Stimulated activated naive CD8-positive, alpha-beta T cell treated with anti-CD3 and anti-CD28 coated beads, Interleukin-15, Interleukin-2, amounts not matched to agents 100 U/mL and 50 U/mL, for 24 hours (primary cell): ENCODE data around the gene RBP3.
A peak's percentile ranks its signal among the peaks of the same experiment; 100 is the strongest.

ENCODE experiments used
- ATAC-seq: fragments of 150-1000 bp; cut with Tn5 transposase; one replicate; pipeline ENCODE4 v1.10.0; 2021
- DNase-seq: peaks from one replicate; pipeline ENCODE4 v3.0.0; 2021

Gene RBP3

GRCh38 chr10:47359101-47359500 is 10.9 kb downstream of the RBP3 start:
- no peak for DNase-seq
- ATAC-seq: no peak

GRCh38 chr10:47359626-47360418 is 11.7 kb downstream of the RBP3 start:
- ATAC-seq (no peak), DNase-seq (no peak)

DNA sequence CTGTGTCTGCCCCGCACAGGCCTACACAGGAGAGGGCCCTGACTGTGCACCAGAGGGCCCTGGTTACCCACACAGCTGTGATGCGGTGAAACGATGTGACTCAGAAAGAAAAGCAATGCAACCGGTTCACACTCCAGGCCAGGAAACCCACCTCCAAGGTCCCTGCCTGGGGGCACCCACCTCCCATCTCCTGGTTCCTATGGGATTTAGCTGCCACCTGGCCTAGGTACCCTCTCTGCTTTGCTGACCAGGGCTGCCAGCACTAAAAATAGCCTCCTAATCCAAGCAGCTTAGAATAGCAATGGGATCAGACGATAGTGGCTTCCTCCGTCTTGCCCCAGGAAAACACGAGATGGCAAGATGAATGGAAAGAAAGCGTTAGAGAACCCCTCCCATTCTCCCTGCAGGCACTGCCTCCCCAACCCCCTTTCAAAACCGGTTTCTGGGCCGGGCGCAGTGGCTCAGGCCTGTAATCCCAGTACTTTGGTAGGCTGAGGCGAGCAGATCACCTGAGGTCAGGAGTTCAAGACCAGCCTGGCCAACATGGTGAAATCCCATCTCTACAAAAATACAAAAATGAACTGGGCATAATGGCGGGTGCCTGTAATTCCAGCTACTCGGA is 12.4 kb downstream of the RBP3 start:
- no peak for ATAC-seq
- DNase-seq: no peak

DNA sequence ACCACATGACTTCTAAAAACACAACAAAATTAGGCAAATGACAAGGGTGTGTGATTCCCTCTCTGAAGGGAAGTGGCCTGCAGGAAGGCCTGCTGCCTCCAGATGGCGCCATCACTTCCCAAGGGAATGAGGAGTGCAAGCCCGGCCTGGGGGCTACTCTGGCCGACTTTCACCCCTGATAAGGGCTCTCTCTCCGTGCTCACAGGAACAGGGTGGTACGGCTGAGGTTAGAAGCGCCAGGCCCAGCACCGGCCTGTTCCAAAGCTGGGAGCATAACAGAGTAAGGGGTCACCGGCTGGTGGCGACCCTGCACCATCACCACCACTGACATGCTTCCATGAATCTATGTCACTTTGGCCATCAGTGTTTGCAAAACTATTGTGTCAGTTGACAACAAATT is 13.1 kb downstream of the RBP3 start:
- DNase-seq (peak; percentile 52), ATAC-seq (no peak)

DNA sequence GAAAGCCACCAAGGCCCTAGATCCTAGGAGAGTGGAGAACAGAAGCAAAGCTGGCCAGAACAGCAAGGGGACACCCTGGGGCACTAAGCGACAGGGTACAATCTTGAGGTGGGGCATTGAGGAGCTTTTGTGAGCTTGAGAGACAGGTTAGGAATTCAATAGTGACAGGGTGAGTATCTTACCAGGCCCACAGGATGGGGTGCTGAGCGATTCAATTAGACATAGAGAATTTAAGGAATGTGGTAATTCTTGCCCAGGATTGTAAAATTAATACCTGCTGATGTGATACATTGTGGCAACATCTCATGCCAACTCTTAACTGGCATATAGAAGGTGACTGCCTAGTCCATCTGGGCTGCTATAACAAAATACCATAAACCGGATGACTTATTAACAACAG is 14.0 kb downstream of the RBP3 start:
- DNase-seq (no peak), ATAC-seq (no peak)

DNA sequence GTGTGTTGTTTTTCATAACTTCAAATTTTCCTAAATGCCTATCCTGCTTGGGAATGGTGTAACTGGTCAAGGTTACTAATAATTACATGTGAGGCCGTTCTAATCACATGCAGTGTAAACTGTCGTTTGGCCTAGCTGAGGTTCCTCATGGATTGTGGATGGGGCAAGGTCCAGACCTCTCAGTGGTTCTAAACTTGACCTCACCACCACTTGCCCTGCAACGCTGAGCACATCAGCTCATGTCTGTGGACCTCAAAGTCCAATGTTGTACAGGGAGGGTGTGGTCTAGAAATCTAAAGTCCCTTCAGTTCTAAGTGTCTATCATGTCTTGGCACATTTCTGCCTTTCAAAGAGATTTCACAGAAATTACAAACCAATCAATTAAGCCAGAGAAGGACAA is 15.6 kb downstream of the RBP3 start:
- DNase-seq (no peak), ATAC-seq (no peak)

- ATAC-seq: no peak
- no peak for DNase-seq
These were observed 16.2 kb downstream of the RBP3 start for GRCh38 chr10:47364366-47364765.

- DNase-seq: no peak
- ATAC-seq: no peak
These were observed 16.7 kb downstream of the RBP3 start for GRCh38 chr10:47364911-47365310.

DNA sequence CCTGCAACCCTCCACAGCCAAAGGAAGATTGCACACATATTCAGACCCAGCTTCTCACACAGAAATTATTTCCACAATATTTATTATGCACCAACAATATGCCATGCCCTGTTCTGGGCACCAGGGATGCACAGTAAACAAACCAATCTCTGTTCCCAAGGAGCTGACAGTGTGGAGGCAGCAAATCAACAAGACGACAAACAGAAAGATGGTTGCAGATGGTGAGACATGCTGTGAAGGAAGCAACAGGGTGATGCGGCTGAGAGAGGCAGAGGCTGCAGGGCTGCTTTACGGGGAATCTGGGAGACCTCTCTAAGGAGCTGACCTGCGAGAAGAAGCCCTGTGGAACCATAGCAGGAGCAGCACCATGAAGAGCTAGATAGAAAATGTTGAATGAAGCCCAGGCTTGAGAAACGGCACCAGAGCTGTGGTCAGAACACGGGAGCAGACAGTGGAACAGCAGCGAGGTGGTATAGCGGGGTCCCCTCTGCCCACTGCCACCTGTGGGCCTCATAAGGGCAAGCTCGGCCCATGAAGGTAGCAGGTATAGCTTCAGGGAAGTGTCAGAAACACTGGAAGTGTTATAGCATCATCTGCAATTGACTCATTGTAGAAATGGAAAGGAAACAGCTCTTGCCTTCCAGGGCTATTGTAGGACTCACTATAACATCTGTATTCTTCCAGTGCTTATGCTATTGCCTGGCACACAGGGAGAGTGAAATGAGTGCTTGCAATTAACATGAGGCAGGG is 17.4 kb downstream of the RBP3 start:
- DNase-seq: no peak

GRCh38 chr10:47366181-47366631 is 18.0 kb downstream of the RBP3 start:
- DNase-seq (no peak), ATAC-seq (no peak)

More for the DNA sequence above, 17.4 kb downstream of the RBP3 start:
- ATAC-seq: no peak

DNA sequence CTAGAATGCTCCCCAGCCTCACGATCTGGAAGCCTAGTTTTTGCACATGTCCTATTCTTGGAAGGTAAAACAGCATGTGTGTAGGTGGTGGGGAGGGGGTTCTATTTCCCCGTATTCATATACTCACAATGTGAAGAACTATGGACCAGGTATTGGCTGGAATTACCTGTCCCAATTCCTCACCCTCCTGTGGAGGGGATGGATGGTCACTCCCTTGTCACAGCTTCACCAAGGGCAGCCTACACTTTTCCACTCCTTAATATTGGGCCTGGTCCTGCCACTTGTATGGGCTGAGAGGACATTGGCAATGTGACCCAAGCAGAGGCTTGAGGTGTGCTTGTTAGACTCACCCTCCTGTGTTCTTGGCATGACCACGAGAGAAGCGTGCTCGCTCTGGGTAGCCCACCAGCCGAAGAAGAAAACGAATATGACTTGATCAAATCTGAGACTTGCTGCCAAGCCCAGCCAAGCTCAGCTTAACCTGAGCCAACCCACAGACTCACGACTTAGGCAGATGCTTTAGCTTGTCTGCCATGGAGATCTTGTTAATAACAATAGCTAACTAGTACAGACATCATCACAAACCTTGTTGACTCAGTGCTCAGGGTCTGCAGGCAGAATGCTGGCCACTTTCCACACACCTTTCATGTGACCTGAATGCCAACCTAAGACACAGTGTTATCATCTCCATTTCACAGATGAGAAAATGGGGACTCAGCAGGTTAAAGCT is 18.7 kb downstream of the RBP3 start:
- ATAC-seq: no peak
- DNase-seq: no peak

DNA sequence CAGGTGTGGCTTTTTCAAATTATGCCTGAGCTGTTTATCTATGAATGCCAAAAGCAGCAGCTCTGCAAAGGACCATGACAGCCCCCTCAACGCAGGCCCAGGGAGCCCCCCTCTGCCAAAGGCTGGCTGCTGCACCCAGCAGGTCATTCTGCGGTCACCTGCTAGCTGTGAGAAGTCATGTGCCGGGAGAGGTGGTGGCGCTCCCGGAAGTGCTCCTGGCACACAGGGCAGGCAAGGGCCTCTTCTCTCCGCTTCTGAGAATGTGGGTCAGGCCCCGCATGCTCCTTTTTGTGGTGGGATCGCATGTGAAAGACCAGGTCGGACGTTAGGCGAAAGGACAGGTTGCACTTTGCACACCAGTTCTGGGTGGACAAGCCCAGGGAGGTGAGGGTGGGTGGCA is 19.5 kb downstream of the RBP3 start:
- no peak for DNase-seq
- no peak for ATAC-seq

- DNase-seq (no peak), ATAC-seq (no peak)
These were observed 20.4 kb downstream of the RBP3 start for GRCh38 chr10:47368431-47369180.

- DNase-seq (no peak), ATAC-seq (no peak)
These were observed 21.2 kb downstream of the RBP3 start for GRCh38 chr10:47369251-47369894.

GRCh38 chr10:47370015-47370767 is 22.0 kb downstream of the RBP3 start:
- no peak for ATAC-seq
- no peak for DNase-seq

GRCh38 chr10:47370878-47371277 is 22.7 kb downstream of the RBP3 start:
- DNase-seq: no peak
- ATAC-seq: no peak

GRCh38 chr10:47371629-47372485 is 23.7 kb downstream of the RBP3 start:
- ATAC-seq: no peak
- DNase-seq: no peak

DNA sequence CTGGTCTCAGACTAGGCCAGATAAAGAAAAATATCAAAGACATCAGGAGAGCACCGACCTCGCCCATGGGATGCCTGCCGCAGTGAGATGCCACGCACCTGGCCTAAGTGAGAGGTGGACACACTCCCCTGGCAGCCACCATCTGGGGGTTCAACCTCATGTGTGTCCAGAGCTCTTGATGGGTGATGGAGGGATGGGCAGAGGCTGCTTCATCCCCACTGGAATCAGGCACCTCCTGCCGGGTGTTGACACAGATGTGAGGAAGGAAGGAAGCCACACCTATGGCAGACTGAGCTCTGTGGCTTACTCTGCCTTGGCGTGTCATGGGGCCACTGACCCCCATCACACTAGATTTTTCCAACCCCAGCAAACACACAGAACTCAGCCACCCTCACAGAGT is 24.6 kb downstream of the RBP3 start:
- ATAC-seq (no peak), DNase-seq (no peak)
